Eye (tissue), 1 donor: ENCODE measurements around the gene WDFY3.
"Not testable (repeated sequence)": the region's sequence is repeated elsewhere in the genome, so short reads cannot be mapped to it uniquely, and the experiment has no call there.

Experiments
- DNase-seq: peaks from one replicate; pipeline ENCODE4 v3.0.0-alpha.2; 2015

WDFY3 gene

GRCh38 chr4:84852081-84852480 is 114.4 kb downstream of the WDFY3 start:
- no peak for DNase-seq

GRCh38 chr4:84849051-84849640 is 117.3 kb downstream of the WDFY3 start:
- DNase-seq, result peak; percentile 9

GRCh38 chr4:84848432-84848831 is 118.1 kb downstream of the WDFY3 start:
- DNase-seq, result no peak

GRCh38 chr4:84847978-84848377 is 118.5 kb downstream of the WDFY3 start:
- no peak for DNase-seq

GRCh38 chr4:84846985-84847384 is 119.5 kb downstream of the WDFY3 start:
- DNase-seq, result no peak

- DNase-seq, result no peak
Measured at GRCh38 chr4:84841435-84841834, 125.1 kb downstream of the WDFY3 start.

DNA sequence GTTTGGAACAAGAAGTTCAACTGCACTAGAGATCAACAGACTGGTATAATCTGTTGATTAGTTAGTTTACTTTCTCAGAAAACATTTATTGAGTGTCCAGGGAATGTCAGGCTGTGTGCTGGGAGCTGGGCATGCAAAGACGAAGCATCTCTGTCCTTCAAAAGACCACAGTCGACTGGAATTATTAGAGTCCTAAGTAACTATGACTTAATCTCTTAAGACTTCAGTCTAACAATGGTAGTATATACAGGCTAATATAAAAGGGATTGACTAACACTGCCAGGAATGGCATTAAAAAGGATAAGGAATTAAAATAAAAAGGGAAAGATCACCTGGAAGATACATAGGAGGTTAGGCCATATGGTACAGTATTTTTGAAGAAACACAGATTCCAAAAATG is 128.7 kb downstream of the WDFY3 start:
- no peak for DNase-seq

- DNase-seq, result not testable (repeated sequence)
Measured at GRCh38 chr4:84829633-84830032, 136.9 kb downstream of the WDFY3 start.

- no peak for DNase-seq
Measured at GRCh38 chr4:84826681-84827080, 139.8 kb downstream of the WDFY3 start.

- DNase-seq, result no peak
Measured at GRCh38 chr4:84825701-84826341, 140.7 kb downstream of the WDFY3 start.

GRCh38 chr4:84821064-84821463 is 145.4 kb downstream of the WDFY3 start:
- DNase-seq, result no peak

DNA sequence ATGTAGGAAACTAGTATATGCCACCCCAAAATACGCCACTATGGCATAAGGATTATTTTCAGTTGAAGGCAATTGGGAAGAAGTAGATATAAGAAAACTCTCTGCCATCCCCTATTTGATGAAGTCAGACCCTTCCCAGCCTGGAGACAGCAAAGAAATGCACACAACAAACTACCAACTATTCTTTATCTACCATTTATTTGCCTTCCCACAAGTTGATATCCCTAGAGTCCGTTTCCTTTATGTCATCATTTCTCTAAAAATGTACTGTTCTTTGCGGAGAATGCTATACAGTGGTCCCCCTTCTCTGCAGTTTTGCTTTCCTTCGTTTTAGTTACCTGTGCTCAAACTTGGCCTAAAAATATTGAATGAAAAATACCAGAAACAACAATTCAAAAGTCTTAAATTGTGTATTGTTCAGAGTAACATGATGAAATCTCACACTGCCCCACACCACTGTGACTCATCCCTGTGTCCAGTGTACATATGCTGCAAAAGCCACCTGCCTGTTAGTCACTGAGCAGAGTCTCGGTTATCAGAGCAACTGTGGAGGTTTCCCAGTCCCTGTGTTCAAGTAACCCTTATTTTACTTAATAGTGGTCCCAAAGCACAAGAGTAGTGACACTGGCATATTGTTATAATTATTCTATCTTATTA is 152.3 kb downstream of the WDFY3 start:
- DNase-seq, result no peak

- no peak for DNase-seq
Measured at GRCh38 chr4:84809946-84810345, 156.5 kb downstream of the WDFY3 start.

- no peak for DNase-seq
Measured at GRCh38 chr4:84808332-84808731, 158.2 kb downstream of the WDFY3 start.

DNA sequence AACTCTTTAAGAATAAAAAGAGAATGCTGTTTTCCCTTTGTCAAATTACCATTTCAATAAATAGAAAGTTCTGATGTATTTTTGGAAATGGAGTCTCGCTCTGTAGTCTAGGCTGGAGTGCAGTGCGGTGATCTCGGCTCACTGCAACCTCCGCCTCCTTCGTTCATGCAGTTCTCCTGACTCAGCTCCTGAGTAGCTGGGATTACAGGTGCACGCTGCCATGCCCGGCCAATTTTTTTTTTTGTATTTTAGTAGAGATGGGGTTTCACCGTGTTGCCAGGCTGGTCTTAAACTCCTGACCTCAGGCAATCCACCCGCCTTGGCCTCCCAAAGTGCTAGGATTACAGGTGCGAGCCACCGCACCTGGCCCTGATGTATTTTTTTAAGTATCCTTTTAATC is 159.9 kb downstream of the WDFY3 start:
- DNase-seq, result not testable (repeated sequence)

- DNase-seq, result peak; percentile 8
Measured at GRCh38 chr4:84804136-84804535, 162.4 kb downstream of the WDFY3 start.

- DNase-seq, result no peak
Measured at GRCh38 chr4:84803720-84804119, 162.8 kb downstream of the WDFY3 start.

DNA sequence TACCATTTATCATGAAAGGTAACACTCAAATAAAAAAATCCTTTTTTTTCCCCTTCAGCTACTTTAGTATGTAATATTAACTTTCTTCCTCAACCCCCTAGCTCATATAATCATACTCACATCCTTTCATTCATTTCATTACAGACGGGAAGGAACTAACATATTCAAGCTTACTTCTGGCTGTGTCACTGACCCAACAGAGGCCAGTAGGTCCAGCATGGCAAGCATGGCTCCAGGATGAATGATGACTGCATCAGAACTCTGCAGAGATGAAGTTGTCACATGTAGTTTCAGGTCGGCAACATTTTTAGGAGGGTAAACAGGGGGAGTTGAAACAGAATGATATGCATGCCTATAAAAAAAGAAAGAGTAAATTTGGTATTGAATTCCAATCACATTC is 163.4 kb downstream of the WDFY3 start:
- no peak for DNase-seq

DNA sequence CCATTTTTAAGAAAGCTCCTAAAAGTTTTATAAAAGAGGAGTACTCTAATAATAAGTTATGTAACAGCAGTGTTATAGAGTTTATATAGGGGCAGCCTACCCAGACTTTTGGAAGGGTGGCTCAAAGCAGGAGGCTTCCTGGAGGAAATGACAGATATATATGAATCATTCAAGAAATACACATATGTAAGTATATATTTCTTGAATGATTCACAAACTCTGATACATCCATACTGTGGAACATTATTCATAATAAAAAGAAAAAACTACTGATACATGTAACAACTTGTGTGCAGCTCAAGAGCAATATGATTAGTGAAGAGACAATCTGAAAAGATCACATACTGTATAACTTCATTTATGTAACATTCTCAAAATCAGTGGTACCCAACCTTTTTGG is 166.2 kb downstream of the WDFY3 start:
- DNase-seq, result no peak

- no peak for DNase-seq
Measured at GRCh38 chr4:84799318-84799717, 167.2 kb downstream of the WDFY3 start.

DNA sequence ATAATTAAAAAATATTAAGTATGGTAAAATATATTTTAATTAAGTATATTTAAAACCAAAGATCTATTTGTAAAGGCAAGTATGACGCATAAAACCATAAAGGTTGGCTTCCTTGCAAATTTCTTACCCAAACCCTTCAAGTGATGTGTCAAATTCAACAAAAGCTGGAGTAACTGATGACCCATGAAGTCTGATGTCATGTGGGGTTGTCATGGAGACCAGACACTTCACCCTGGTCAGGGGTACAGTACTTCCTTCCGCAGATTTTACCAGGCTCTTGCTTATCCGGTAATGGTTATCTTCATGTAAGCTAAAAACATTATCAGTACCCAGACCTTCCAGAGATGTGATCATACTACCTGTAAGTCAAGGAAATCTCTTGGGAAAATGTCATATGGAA is 170.1 kb downstream of the WDFY3 start:
- DNase-seq, result peak; percentile 62

- DNase-seq, result peak; percentile 12
Measured at GRCh38 chr4:84792366-84793301, 173.9 kb downstream of the WDFY3 start.
